Activated CD8-positive, alpha-beta memory T cell treated with anti-CD3 and anti-CD28 coated beads for 24 hours (primary cell): ENCODE data around the gene POLR1B.
"Not testable (repeated sequence)": the region's sequence is repeated elsewhere in the genome, so short reads cannot be mapped to it uniquely, and the experiment has no call there.

Source experiments
- DNase-seq: peaks from one replicate; pipeline ENCODE4 v3.0.0-alpha.2; 2020

POLR1B gene

DNA sequence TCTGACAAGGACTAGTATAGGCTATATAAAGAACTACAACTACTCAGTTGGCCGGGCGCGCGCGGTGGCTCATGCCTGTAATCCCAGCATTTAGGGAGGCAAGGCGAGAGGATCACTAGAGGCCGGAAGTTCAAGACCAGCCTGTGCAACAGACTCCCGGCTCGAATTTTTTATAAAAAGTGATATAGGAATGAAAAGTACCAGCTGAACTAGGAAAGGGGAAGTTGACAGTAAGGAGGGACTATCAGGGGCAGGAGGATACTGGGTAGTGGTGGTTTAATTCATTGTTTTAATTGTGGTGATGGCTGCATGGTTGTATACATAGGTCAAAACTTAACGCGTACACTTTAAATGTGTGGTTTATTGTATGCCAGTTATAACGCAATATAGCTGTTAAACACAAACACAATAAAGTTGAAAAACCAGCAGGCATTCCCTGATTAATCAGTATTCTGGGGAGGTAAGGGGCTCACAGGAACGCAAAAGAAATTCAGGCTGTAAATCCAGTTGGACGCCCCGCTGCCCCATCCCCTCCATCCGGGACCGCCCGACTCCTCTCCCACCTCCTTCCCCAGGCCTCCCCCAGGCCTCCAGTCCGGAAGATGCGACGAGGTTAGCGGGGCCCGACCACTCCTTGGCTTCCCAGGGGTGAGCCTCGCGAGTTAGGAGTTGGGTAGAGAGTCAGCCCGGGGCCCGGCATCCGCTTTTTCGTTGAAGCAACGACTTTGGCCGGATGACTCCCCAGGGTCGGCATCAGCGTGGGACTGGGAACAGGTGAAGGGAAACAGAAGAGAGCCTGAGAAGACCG lies 746 bp upstream of the POLR1B start:
- DNase-seq = peak; percentile 93

DNA sequence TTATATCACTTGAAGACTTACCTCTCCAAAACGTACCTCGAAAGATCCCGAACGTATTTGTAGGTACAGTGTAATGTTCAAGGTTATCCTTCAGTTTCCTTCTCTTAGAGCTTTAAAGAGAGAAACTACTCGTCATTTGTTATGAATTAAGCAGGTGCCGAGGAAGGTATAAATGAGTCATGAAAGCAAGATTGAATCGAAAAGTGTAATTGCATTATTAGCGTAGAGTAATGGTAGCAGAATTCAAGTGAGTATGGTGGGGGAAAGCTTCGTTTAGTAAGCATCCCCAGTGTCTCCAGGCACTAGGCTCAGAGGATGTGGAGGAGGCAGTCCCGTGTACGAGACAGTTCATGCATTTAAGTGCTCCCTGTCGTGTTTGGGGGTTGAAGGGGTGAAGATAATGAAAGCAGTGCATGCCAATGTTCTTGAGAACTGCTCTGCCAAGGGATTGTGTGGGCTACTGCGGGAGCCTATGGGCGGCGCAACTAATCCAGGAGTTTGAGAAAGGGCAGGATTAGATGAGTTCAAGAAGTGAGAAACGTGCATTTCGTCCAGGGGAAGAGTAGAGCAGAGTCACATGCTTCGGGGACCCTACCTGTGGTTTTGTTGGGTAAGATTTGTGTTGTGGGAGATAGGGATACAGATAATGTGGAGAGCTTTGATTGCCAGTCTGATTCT lies 858 bp downstream of the POLR1B start:
- peak; percentile 63 for DNase-seq

GRCh38 chr2:112547333-112547732 lies 5.1 kb downstream of the POLR1B start:
- DNase-seq = no peak

GRCh38 chr2:112548980-112549379 lies 6.7 kb downstream of the POLR1B start:
- no peak for DNase-seq

DNA sequence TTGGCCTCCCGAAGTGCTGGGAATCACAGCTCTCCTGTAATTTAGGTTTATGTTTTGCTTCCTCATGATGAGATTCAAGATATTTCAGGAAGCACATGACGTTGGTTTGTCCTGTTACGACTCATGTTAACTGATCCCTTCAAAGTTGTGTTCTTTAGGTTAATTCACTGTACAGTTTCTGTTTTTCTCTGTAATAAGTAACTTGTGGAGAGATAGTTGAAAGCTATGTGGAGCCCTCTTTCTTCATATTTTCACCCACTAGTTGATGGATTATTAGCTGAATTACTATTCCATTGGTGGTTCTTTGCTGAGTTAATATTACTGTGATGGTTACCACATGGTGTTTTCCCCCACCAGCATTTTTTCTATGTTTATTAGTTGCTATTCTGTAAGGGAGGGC lies 23.8 kb downstream of the POLR1B start:
- no peak for DNase-seq

GRCh38 chr2:112566508-112566907 lies 24.2 kb downstream of the POLR1B start:
- DNase-seq = not testable (repeated sequence)

- DNase-seq = no peak
These were observed 29.7 kb downstream of the POLR1B start for GRCh38 chr2:112572005-112572404.

GRCh38 chr2:112577756-112578155 lies 35.5 kb downstream of the POLR1B start:
- DNase-seq = no peak

DNA sequence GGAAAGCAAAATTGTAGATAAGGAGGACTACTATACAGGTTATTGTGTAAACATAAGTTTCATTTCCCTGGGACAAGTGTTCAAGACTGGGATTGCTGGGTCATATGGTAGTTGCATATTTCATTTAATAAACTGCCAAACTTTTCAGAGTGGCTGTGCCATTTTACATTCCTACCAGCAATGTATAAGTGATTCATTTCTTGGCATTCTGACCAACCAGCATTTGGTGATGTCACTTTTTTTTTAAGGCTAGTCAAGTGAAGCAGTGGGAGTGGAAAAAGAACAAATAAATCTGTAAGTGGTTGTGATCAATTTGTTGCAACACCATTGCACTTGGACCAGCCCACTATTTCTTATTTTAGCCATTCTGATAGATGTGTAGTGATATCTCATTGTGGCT lies 37.0 kb downstream of the POLR1B start:
- no peak for DNase-seq

GRCh38 chr2:112580084-112580483 lies 37.8 kb downstream of the POLR1B start:
- DNase-seq = no peak

- DNase-seq = peak; percentile 67
These were observed 40.1 kb downstream of the POLR1B start for GRCh38 chr2:112582314-112582746.

GRCh38 chr2:112583497-112584133 lies 41.4 kb downstream of the POLR1B start:
- DNase-seq = no peak

- peak; percentile 95 for DNase-seq
These were observed 42.0 kb downstream of the POLR1B start, which contains the start of gene CHCHD5 for GRCh38 chr2:112584134-112584890. TSS of gene CHCHD5 (plus strand) at chr2:112584609. CDS start at chr2:112584648, 39 bp downstream.

GRCh38 chr2:112584891-112585250 lies 42.6 kb downstream of the POLR1B start:
- DNase-seq = no peak

DNA sequence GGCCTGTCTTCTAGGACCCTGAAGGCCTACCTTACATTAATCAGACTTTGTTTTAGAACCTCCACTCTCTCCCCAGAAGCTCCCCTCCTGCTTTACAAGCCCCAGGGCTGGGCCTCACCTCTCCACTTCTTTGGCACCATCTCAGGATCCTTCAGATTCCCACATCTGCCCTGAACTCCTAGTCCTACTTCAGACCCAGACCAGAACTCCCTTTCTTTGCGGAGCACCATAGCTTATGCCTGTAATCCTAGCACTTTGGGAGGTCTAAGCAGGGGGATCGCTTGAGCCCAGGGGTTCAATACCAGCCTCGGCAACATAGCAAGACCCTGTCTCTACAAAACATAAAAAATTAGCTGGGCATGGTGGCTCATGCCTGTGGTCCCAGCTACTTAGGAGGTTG lies 43.1 kb downstream of the POLR1B start:
- no peak for DNase-seq

- no peak for DNase-seq
These were observed 43.7 kb downstream of the POLR1B start for GRCh38 chr2:112585873-112586464.

- DNase-seq = no peak
These were observed 46.4 kb downstream of the POLR1B start for GRCh38 chr2:112588611-112589045.

GRCh38 chr2:112591413-112591812 lies 49.1 kb downstream of the POLR1B start:
- DNase-seq = no peak

- no peak for DNase-seq
These were observed 51.5 kb downstream of the POLR1B start for GRCh38 chr2:112593736-112594135.

GRCh38 chr2:112597537-112598322 lies 55.5 kb downstream of the POLR1B start:
- DNase-seq = no peak

GRCh38 chr2:112600634-112601033 lies 58.4 kb downstream of the POLR1B start:
- no peak for DNase-seq

GRCh38 chr2:112601754-112602153 lies 59.5 kb downstream of the POLR1B start:
- peak; percentile 32 for DNase-seq
